Right cardiac atrium (tissue), 5 donors: Measurements from ENCODE around the gene PASK. TPM values are rescaled to one million over a fixed set of nuclear protein-coding genes. Genes with fewer than 3 reads are reported as not detected.

Experiments used
- ATAC-seq, 2 donors: fragments of 200-7000 bp; cut with Tn5 transposase; one replicate each; pipeline versions ENCODE4 v1.8.0 to v1.9.1; 2020; ENCODE audit warnings: moderate library complexity in 2 of 2, mild to moderate bottlenecking in 1 of 2
- DNase-seq, 3 donors: peaks; one replicate each; pipeline ENCODE4 v3.0.0-alpha.2; 2020
- H3K27ac ChIP-seq: one replicate; pipeline ENCODE4 v1.5.1; 2013; ENCODE audit warnings: mild to moderate bottlenecking, low read length, control low read depth, moderate library complexity
- H3K27me3 ChIP-seq: one replicate; pipeline ENCODE4 v1.6.1; 2013; ENCODE audit not compliant: control insufficient read depth, insufficient read depth
- H3K4me1 ChIP-seq: one replicate; pipeline ENCODE4 v1.6.1; 2013; ENCODE audit warnings: low read length; ENCODE audit not compliant: control insufficient read depth, insufficient read depth
- H3K4me3 ChIP-seq: one replicate; pipeline ENCODE4 v1.5.1; 2013; ENCODE audit warnings: low read length, control low read depth
- H3K9me3 ChIP-seq: one replicate; pipeline ENCODE4 v1.6.1; 2013; ENCODE audit warnings: low read length; ENCODE audit not compliant: control insufficient read depth
- WGBS: extraction: QIAGEN DNeasy Blood & Tissue Kit; methylation state at CpG from one replicate; pipeline ENCODE4 v1.1.7; 2013; 5-methylcytosine and 5-hydroxymethylcytosine counted together
- intact Hi-C, 4 donors: fragments of 100-400 bp; cut with DNase I; formaldehyde crosslinking; loops; one replicate each; pipeline versions ENCODE4 v1.11.0 to v1.14.0; 2022 to 2023
- polyA plus RNA-seq: library from polyadenylated mRNA; stranded (reverse); fragments of 200-250 nt; gene quantifications from one replicate; pipeline ENCODE4 v1.2.3, GENCODE V29; 2013
- total RNA-seq, 4 donors: library from RNA; stranded (reverse); fragmentation: NEBNext Ultra II Directional; extraction: Animal tissue kit (Norgen Biotek cat#: 25700); gene quantifications; one replicate each; pipeline ENCODE4 v1.2.1, GENCODE V29; 2021
- donor health status: healthy with polysubstance abuse.
- donor health status: DM: no; HTN: yes; CAD: no.
- donor health status: DM: no; HTN: no; CAD: no.
- donor health status: DM: no; HTN: yes; CAD: no; lungs with severe emphysema.
- donor health status: DM: yes; HTN: yes; CAD: no.

PASK gene
- total and polyA plus RNA-seq, 5 donors, result 1.1 to 5.3 (median 2.9) TPM

GRCh38 chr2:241155936-241156335, 6.7 kb upstream of the PASK start:
- Histone ChIP-seq H3K9me3 (no peaks in the 10 kb centered on the region), H3K27me3 (no peaks in the 10 kb centered on the region), H3K4me3 (no peak overlapping the region), H3K27ac (no peak overlapping the region), H3K4me1 (peaks cover 3% of the 10 kb centered on the region)
- intact Hi-C loops, result no loop called here
- 62% methylated on average over 1 of the region's 1 CpG for WGBS
- ATAC-seq (no peak), DNase-seq (no peak)

- Histone ChIP-seq H3K27me3 (no peaks in the 10 kb centered on the region), H3K4me3 (no peak overlapping the region), H3K4me1 (peaks cover 3% of the 10 kb centered on the region), H3K9me3 (no peaks in the 10 kb centered on the region), H3K27ac (no peak overlapping the region)
- intact Hi-C loops, result no loop called here
- ATAC-seq, result no peak
- WGBS, result 94% methylated on average over 4 of the region's 4 CpGs
- no peak for DNase-seq
These were observed 5.6 kb upstream of the PASK start for GRCh38 chr2:241154915-241155314.

- Histone ChIP-seq H3K27ac (no peak overlapping the region), H3K4me1 (peaks cover 3% of the 10 kb centered on the region), H3K9me3 (no peaks in the 10 kb centered on the region), H3K27me3 (no peaks in the 10 kb centered on the region), H3K4me3 (no peak overlapping the region)
- WGBS, result 93% methylated on average over 7 of the region's 7 CpGs
- no peak for DNase-seq
- intact Hi-C loops, result no loop called here
- no peak for ATAC-seq
These were observed 4.3 kb upstream of the PASK start for GRCh38 chr2:241153616-241154015.

- Histone ChIP-seq H3K27ac (no peak overlapping the region), H3K4me3 (no peak overlapping the region), H3K9me3 (no peaks in the 10 kb centered on the region), H3K4me1 (peaks cover 3% of the 10 kb centered on the region), H3K27me3 (no peaks in the 10 kb centered on the region)
- intact Hi-C loops, result no loop called here
- ATAC-seq, result no peak
- DNase-seq, result no peak
- WGBS, result 72% methylated on average over 8 of the region's 8 CpGs
These were observed 2.8 kb upstream of the PASK start for GRCh38 chr2:241151934-241152660.

GRCh38 chr2:241150660-241151530, 1.6 kb upstream of the PASK start:
- Histone ChIP-seq H3K27ac (peak overlapping the region; percentile 78), H3K4me3 (peak overlapping the region; percentile 99), H3K27me3 (no peaks in the 10 kb centered on the region), H3K9me3 (no peaks in the 10 kb centered on the region), H3K4me1 (peaks cover 3% of the 10 kb centered on the region)
- WGBS, result 6% methylated on average over 37 of the region's 37 CpGs
- peak; percentile 6 to 37 for ATAC-seq
- DNase-seq, result peak in 2 of 3 donors; percentile 59 to 84
- intact Hi-C loops, result no loop called here

- Histone ChIP-seq H3K27me3 (no peaks in the 10 kb centered on the region), H3K4me1 (peaks cover 3% of the 10 kb centered on the region), H3K9me3 (no peaks in the 10 kb centered on the region), H3K4me3 (peak within 1 kb of the TSS; percentile 99), H3K27ac (peak within 1 kb of the TSS; percentile 78)
- DNase-seq (peak; percentile 95 to 98 (median 97)), ATAC-seq (peak; percentile 98)
- WGBS, result under 1% methylated on average over 73 of the region's 73 CpGs
- intact Hi-C loops, result no loop called here
These were observed 820 bp upstream of the PASK start, which contains the start of gene PPP1R7 for GRCh38 chr2:241149925-241150659. TSS of gene PPP1R7 (plus strand) at chr2:241150467. CDS start at chr2:241150496, 29 bp downstream.

- intact Hi-C loops, result no loop called here
- Histone ChIP-seq H3K9me3 (no peaks in the 10 kb centered on the region), H3K27me3 (no peaks in the 10 kb centered on the region), H3K4me3 (peak overlapping the region; percentile 99), H3K27ac (no peak overlapping the region), H3K4me1 (peaks cover 3% of the 10 kb centered on the region)
- DNase-seq (no peak), ATAC-seq (peak; percentile 23 to 38)
- WGBS, result under 1% methylated on average over 23 of the region's 23 CpGs
These were observed 328 bp upstream of the PASK start for GRCh38 chr2:241149675-241149924.

GRCh38 chr2:241148239-241148638, 1.0 kb downstream of the PASK start:
- ATAC-seq (no peak), DNase-seq (peak in 1 of 3 donors; percentile 4)
- no peak overlapping the region for H3K27ac ChIP-seq
- intact Hi-C loops, result no loop called here
- H3K4me3 ChIP-seq, result no peak overlapping the region
- no peaks in the 10 kb centered on the region for H3K27me3 ChIP-seq
- 87% methylated on average over 4 of the region's 4 CpGs for WGBS
- peaks cover 3% of the 10 kb centered on the region for H3K4me1 ChIP-seq
- H3K9me3 ChIP-seq, result no peaks in the 10 kb centered on the region

GRCh38 chr2:241147336-241147735, 1.9 kb downstream of the PASK start:
- no peak overlapping the region for H3K27ac ChIP-seq
- no peaks in the 10 kb centered on the region for H3K27me3 ChIP-seq
- 96% methylated on average over 3 of the region's 3 CpGs for WGBS
- H3K4me1 ChIP-seq, result peaks cover 3% of the 10 kb centered on the region
- no peaks in the 10 kb centered on the region for H3K9me3 ChIP-seq
- DNase-seq (peak in 1 of 3 donors; percentile 2), ATAC-seq (no peak)
- no peak overlapping the region for H3K4me3 ChIP-seq
- intact Hi-C loops, result no loop called here

GRCh38 chr2:241146286-241146685, 3.0 kb downstream of the PASK start:
- WGBS, result 80% methylated on average over 4 of the region's 4 CpGs
- intact Hi-C loops, result no loop called here

GRCh38 chr2:241142593-241142992, 6.7 kb downstream of the PASK start:
- Histone ChIP-seq H3K27ac (no peak overlapping the region), H3K4me3 (no peak overlapping the region), H3K4me1 (no peaks in the 10 kb centered on the region), H3K9me3 (no peaks in the 10 kb centered on the region), H3K27me3 (no peaks in the 10 kb centered on the region)
- DNase-seq (peak in 1 of 3 donors; percentile 1), ATAC-seq (no peak)
- 92% methylated on average over 9 of the region's 9 CpGs for WGBS
- intact Hi-C loops, result no loop called here

More at GRCh38 chr2:241146286-241146685, 3.0 kb downstream of the PASK start:
- no peaks in the 10 kb centered on the region for H3K27me3 ChIP-seq
- DNase-seq (no peak), ATAC-seq (no peak)
- H3K27ac ChIP-seq, result no peak overlapping the region
- H3K4me1 ChIP-seq, result peaks cover 3% of the 10 kb centered on the region
- no peak overlapping the region for H3K4me3 ChIP-seq
- no peaks in the 10 kb centered on the region for H3K9me3 ChIP-seq
